HG02973 (cell line): ENCODE measurements around the gene TEC.

Experiments
- ATAC-seq: cut with Tn5 transposase; IDR thresholded peaks from one replicate; pipeline ENCODE4 v1.9.1; 2021; ENCODE audit warnings: moderate library complexity; ENCODE audit not compliant: unreplicated experiment

The TEC gene

GRCh38 chr4:48127682-48128404 is 141.8 kb downstream of the TEC start:
- ATAC-seq: peak; percentile 66

- no peak for ATAC-seq
These were observed 142.4 kb downstream of the TEC start for GRCh38 chr4:48127231-48127630.

- ATAC-seq: no peak
These were observed 143.0 kb downstream of the TEC start for GRCh38 chr4:48126621-48127020.

GRCh38 chr4:48124870-48125269 is 144.8 kb downstream of the TEC start:
- ATAC-seq: no peak

GRCh38 chr4:48122756-48123155 is 146.9 kb downstream of the TEC start:
- no peak for ATAC-seq

GRCh38 chr4:48121180-48121579 is 148.5 kb downstream of the TEC start:
- ATAC-seq: no peak

GRCh38 chr4:48120132-48120531 is 149.5 kb downstream of the TEC start:
- no peak for ATAC-seq

- no peak for ATAC-seq
These were observed 150.0 kb downstream of the TEC start for GRCh38 chr4:48119646-48120045.

- no peak for ATAC-seq
These were observed 151.6 kb downstream of the TEC start for GRCh38 chr4:48118081-48118480.

GRCh38 chr4:48116582-48116981 is 153.1 kb downstream of the TEC start:
- ATAC-seq: no peak

- no peak for ATAC-seq
These were observed 155.2 kb downstream of the TEC start for GRCh38 chr4:48114412-48114811.

- no peak for ATAC-seq
These were observed 157.5 kb downstream of the TEC start for GRCh38 chr4:48112017-48112667.

GRCh38 chr4:48110452-48110978 is 159.1 kb downstream of the TEC start:
- no peak for ATAC-seq

- no peak for ATAC-seq
These were observed 160.0 kb downstream of the TEC start for GRCh38 chr4:48109413-48110263.

- no peak for ATAC-seq
These were observed 161.1 kb downstream of the TEC start for GRCh38 chr4:48108309-48109073.

GRCh38 chr4:48105230-48105629 is 164.4 kb downstream of the TEC start:
- no peak for ATAC-seq

- peak; percentile 80 for ATAC-seq
These were observed 166.0 kb downstream of the TEC start for GRCh38 chr4:48103483-48104139.

- no peak for ATAC-seq
These were observed 167.3 kb downstream of the TEC start for GRCh38 chr4:48102303-48102702.

- no peak for ATAC-seq
These were observed 169.4 kb downstream of the TEC start for GRCh38 chr4:48100256-48100655.

GRCh38 chr4:48095441-48095840 is 174.2 kb downstream of the TEC start:
- no peak for ATAC-seq
